Activated CD8-positive, alpha-beta memory T cell treated with anti-CD3 and anti-CD28 coated beads, Interleukin-2, amount 50 U/mL, for 1 hour (primary cell): ENCODE measurements around the gene ADPRM.
"Not testable (repeated sequence)": the region's sequence is repeated elsewhere in the genome, so short reads cannot be mapped to it uniquely, and the experiment has no call there.

Experiments
- DNase-seq: peaks from one replicate; pipeline ENCODE4 v3.0.0-alpha.2; 2020; ENCODE audit errors: extremely low read depth

ADPRM gene

DNA sequence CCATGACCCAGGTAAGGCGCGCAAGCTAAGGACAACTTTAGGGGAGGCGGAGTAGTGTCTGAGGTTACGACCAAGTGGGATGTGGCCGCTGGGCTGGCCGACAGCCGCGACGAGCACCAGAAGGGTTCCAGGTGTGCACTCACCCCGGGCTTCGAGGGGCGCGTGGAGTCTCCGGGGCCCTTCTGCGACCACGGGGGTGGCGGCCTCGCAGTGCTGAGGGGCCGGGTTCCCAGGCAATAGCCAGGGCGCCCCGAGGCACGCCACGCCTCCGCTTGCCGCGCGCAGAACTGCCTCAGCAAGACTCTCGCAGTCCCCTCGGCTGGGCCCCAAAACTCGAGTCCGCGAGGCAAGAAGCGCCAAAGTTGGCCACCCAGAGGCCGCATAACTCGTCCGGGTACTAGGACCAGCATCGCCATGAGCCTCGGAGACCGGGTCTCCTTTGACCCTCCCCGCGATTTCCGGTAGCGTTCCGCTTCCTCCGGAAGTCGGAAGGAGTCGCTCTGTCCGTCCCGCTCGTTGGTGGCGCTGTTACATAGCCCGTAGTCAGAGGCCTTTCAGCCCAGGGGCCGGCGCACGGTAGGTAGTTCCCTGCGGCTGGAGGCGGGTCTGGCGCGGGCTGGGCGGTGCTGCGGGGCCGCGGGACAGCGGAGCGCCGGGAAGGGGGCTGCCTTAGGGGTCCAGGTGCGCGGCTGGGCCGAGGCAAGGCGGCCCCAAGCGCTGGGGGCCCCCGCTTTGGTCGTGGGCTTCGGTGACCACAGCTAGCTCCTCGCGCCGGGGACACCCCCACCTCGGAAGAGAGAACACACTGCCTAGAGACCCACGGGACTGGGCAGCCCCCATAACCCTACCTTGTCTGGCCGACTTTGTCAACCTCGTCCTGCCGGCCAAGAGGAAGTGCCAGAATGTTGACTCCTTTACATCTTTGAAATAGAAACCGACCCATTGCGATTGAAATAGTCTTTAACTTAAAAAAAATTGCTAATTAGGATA is at the start of gene ADPRM, which contains the start of gene SCO1:
Gene ADPRM (plus strand): TSS at position 503 of the 990 bp plus-strand sequence. CDS start 7,333 bp downstream, outside the sequence.
Gene SCO1 (minus strand): TSS at position 442 of the 990 bp plus-strand sequence. CDS start 26 bp downstream, at position 416.
- peak; percentile 71 for DNase-seq

DNA sequence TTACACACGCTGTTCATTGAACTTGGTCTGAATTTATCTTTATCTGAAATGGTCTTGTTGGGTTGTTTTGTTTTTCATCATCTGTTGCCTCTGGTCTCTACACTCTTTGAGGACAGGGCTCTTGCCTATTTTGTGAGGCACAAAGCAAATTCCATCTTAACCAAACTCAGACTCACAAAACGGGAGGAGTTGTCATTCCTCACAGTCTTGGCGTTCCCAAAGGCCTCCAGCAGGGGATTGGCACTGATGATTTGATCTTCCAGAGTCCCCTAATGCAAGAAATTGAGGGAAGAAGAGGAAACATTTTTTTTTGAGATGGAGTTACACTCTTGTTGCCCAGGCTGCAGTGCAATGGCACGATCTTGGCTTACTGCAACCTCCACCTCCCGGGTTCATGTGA is 49.0 kb upstream of the ADPRM start:
- no peak for DNase-seq

DNA sequence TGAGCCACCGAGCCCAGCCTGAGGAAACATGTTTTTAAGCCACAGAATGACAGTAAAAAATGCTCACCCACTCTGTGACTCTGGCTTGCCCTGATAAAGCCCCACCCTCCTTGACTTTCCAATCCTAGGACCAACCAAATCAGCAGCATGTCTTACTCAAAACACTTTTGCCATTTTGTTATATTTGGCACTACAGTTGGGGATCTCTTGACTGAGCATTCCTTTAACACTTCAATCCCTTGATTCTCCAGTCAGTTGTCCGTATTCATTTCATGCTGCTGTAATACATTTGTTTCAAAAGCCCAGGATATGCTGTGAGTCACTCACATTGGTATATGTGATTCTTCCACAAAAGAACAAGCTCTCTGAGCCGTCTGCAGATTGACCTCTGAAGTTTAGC is 48.4 kb upstream of the ADPRM start:
- DNase-seq = no peak

GRCh38 chr17:10649602-10650001 is 47.8 kb upstream of the ADPRM start:
- DNase-seq = no peak

- DNase-seq = no peak
These were observed 45.5 kb upstream of the ADPRM start for GRCh38 chr17:10651927-10652326.

DNA sequence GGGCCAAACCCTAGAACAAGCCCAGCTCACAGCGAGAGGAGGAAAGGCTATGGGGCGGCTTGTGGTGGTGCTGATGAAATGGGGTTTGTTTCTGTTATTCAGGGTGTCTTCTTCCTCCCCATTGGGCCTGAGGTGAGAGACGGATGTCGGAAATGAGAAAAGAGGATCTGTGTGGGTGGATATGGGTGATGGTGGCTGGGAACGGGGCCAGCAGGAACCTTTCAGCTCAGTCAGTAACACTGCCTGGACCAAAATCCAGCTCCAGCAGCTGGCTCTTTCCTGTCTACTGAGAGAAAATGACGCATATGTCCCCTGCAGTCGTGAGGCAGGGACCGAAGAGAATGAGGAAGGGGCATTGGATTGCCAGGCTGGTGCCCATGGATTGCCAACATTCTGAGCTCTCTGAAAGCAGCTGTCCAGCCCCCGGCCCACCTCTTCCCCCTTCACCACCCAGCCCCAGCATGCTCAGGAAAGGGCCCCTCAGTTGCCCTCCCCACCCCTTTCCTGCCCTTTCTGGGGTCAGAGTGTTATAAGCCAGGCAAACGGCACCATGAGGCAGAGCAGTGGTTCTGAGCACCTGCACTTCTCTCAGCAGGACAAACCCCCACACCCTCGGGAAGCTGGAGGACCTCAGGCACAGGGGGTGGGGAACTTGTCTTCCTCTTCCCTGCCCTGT is 44.3 kb upstream of the ADPRM start:
- DNase-seq = no peak

DNA sequence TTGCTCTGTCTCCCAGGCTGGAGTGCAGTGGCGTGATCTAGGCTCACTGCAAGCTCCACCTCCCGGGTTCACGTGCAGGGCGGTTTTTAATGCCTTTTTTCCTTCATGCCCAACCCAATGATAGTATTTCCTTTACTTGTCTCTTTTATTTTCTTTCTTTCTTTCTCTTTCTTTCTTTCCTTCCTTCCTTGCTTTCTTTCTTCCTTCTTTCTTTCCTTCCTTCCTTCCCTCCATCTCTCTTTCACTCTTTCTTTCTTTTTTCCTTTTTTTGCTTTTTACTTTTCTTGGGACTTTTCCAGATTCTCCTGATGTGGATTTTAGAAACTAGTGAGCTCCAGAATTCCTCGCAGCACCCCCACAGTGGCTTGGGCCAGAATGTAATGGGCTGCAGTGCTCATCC is 43.4 kb upstream of the ADPRM start:
- DNase-seq = no peak

- DNase-seq = no peak
These were observed 40.2 kb upstream of the ADPRM start, which contains the start of gene MYH3 for GRCh38 chr17:10657148-10657547. Gene MYH3 (minus strand): TSS chr17:10657309. CDS start chr17:10655064, 2,245 bp downstream.

DNA sequence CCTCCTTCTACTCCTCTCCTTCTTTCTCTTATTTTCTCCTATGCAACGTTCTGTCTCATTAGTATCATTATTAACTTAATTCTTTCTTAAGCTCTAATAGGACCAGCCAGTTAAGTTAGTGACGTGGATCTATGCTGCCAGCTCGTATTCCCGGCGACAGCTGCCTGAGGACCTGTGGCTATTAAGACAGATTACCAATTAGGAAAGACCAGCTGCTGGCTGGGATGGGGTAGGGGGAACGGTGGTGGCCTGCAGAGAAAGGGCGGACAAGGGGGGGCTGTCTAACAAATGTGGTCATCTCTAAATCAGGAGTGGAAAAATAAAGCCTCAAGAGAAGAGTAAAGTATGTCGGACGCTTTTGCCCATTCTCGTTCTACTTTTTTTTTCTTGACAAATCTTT is 39.5 kb upstream of the ADPRM start:
- DNase-seq = no peak

GRCh38 chr17:10661437-10661836 is 36.0 kb upstream of the ADPRM start:
- DNase-seq = no peak

DNA sequence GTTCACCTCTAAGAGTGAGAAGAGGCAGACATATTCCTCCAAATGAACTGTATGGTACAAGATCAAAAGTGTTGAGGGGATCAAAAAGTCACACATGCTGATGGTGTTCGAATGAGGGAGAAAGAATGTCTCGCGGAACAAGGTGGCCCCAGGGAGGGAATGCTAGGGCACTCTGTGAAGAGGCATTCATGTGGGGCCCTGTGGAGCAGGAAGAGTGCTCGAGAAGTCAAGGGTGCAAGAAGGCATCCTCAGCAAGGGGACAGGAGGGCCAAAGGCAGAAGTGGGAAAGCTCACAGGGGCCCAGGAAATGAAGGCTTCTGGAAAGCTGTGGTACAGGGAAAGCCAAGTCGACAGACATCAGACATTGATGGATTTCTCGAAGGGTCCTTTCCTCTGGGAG is 34.2 kb upstream of the ADPRM start:
- no peak for DNase-seq

GRCh38 chr17:10664571-10664970 is 32.8 kb upstream of the ADPRM start:
- DNase-seq = no peak

- no peak for DNase-seq
These were observed 30.5 kb upstream of the ADPRM start for GRCh38 chr17:10666906-10667305.

DNA sequence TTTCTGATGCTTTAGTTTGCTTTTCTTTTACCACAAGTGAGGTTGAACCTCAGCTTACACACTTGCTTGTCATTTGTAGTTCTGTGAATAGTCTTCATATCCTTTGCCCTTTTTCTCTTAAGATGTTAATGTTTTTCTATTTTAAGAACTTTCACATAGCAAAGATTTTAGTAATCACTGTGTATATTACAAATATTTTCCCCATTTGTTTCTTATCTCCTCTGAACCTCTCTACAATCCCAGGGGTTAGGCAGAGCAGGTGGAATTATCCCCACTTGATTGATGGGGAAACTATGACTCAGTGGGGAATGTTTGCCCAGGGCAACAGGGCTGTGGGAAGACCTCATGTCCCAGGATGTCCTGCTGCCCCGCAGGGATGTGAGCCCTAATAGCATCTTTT is 28.6 kb upstream of the ADPRM start:
- DNase-seq = no peak

- no peak for DNase-seq
These were observed 24.1 kb upstream of the ADPRM start for GRCh38 chr17:10673312-10673711.

DNA sequence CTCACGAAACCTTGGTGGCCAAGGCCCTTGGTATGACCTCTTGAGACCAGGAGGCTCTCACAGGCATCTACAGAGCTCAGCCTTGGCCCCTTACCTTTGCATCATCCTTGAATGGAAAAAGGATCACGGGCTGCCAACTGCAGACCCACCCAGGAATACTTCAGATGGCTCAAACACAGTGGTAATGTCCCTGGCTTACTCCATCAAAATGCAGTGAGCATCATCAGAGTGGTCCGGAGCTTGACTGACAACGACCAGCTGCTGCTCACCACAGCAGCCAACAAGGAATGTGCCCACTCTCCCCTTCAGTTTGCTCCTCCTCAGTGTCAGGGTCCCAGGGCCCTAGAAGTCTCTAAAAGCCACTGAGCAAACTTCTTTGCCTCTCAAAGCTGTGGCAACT is 22.7 kb upstream of the ADPRM start:
- DNase-seq = no peak

DNA sequence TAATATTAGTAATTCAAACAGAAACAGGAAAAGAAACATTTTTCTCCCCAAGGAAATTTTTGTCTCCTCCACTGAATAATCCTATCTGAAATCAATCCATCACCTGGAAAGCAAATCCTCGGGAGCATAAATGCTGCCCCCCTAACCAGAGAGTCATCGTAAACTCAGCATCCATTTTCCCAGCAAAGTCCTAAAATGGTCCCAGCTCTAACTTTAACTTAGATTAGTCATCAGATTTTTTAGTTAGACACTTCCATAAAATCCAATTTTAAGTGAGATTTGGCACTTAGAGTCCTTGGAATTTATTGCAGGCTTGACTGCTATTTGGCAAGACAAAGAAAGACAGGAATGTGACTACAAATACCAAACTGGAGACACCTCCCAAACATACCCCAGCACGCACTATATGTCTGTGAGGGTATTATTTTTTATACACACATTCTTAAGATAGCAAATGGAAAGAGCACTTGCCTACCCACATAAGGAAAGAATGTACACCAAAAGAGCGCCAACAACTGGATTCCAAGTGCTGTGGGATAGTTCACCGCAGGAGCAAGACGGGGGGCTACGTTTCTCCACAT is 15.4 kb upstream of the ADPRM start:
- DNase-seq = no peak

DNA sequence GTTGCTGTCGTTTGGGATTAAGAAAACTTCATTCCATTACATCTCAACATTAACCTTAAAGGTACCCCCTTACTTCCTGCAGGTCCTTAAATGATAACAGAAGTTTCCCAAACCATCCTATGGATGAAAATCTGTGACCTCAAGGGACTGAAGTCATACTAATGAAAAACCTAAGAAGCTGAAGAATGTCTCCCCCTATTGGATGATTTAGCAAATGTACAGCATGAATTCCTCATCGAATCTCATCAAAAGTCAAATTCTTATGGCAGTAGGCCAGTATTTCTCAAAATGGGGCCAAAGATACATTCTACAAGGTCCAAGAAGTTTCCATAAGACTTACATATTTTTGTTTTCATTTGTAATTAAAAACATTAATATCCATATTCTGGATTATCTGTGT is 13.5 kb upstream of the ADPRM start:
- DNase-seq = no peak

DNA sequence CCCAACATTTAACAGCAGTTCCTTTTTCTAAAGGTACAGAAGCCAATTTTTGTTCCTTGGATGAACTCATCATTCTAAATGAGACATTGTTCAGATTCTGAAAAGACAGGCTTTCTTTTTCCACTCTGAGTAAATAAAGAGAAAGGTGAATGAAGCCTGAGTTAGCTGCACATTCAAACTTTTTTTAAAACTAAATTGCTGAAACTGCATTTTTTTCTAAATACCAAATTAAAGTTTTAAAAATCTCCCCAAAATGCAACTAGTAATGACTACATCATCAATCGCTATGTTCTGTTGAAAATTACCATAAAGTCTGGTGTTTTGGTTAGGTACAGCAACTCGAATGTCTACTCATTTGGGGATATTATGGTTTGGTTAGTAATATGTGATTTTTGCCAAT is 9.9 kb upstream of the ADPRM start:
- DNase-seq = no peak

DNA sequence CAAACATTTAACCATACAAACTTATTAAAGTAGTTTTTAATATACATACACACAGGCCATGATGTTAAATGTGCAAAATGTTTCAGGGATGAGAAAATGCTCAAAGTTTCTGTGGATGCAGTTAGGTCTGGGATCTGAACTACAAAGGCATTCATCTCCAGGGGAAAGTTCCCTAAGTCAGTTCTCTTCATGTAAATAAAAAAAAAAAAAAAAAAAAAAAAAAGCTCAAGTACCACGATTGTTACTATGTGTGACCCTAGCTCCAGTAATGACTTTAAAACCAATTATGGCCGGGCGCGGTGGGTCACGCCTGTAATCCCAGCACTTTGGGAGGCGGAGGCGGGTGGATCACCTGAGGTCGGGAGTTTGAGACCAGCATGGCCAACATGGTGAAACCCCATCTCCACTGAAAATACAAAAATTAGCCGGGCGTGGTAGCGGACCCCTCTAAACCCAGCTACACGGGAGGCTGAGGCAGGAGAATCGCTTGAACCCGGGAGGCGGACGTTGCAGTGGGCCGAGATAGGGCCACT is 1.5 kb upstream of the ADPRM start:
- DNase-seq = not testable (repeated sequence)

GRCh38 chr17:10698096-10698818 is 863 bp downstream of the ADPRM start:
- no peak for DNase-seq
